ENCODE data around the gene FTO.

DNA sequence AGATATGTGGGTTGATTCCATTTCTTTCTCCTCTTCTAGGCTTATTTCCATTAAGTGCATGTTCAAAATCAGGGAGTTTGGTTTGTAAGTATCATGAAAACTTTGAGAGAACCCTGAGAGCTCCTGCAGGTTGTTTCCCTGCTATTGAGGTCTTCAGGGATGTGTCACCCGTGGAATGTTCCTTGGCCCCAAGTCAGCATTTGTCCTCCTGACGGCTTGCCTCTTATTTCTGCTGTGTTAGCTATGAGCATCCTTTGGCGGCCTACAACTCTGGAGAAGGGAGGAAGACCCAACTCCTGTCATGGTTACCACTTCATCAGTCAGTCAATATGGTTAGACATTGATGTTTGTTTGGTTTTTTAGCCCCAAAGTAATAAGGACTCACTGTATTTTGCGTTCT lies 180.8 kb downstream of the FTO start:
- TF ChIP-seq GATA2 (IDR thresholded peaks at IDR 0.05; ENCODE audit: low read depth, low read length) (no peak), GATA3 (IDR thresholded peaks at IDR 0.05; ENCODE audit: low read depth, low read length) (no peak)
